HepG2 (cell line): ENCODE results near the gene KLF9. TPM values are rescaled to one million over a fixed set of nuclear protein-coding genes. Genes with fewer than 3 reads are reported as not detected.
A peak's percentile ranks its signal among the peaks of the same experiment; 100 is the strongest.

ENCODE experiments used
- ATAC-seq: fragments of 200-7000 bp; cut with Tn5 transposase; 3 replicates; pipeline ENCODE4 v1.9.1; 2020; ENCODE audit warnings: mild to moderate bottlenecking, moderate library complexity
- BruUV-seq: library from RNA; stranded (reverse); fragments of 400-500 nt; replicated peaks from 2 replicates; lab custom pipeline; 2021; lab: Mats Ljungman, UMichigan
- CTCF ChIA-PET: fragments of 300-600 bp; formaldehyde crosslinking; extraction: SDS; loops from one replicate; lab custom pipeline; 2021; ENCODE audit warnings: low total read pairs, inconsistent platforms, low intra/inter-chr PET ratio; lab: Yijun Ruan, JAX
- POLR2A ChIA-PET: fragments of 350-600 bp; sonication (Branson Sonifier 250); formaldehyde crosslinking; loops from one replicate; lab custom pipeline; 2020; ENCODE audit warnings: antibody characterized with exemption, inconsistent platforms; lab: Yijun Ruan, JAX
- DNase-seq: peaks from one replicate; pipeline ENCODE4 v3.0.0-alpha.2; 2015; ENCODE audit warnings: low spot score
- FAIRE-seq: peaks from 3 replicates; lab custom pipeline; 2011; peaks lifted over from hg19 to GRCh38; lab: Jason Lieb, UNC
- H2AFZ ChIP-seq: one replicate; pipeline ENCODE4 v1.6.1; 2011; ENCODE audit warnings: low read length, inconsistent platforms
- H3K27ac ChIP-seq: fragments of 300-600 bp; 3 replicates; pipeline ENCODE4 v1.8.0; 2011; ENCODE audit warnings: mixed run types, mild to moderate bottlenecking, mixed read lengths, low read length, inconsistent platforms; ENCODE audit not compliant: insufficient read depth; ENCODE audit errors: extremely low read length
- H3K27me3 ChIP-seq, 2 experiments: fragments of 200-600 bp in 1 of 2; 2 replicates in 1 of 2; 3 replicates in 1 of 2; pipeline versions ENCODE4 v1.6.0 to v1.8.0; 2011; ENCODE audit warnings: low read length in 2 of 2, mild to moderate bottlenecking in 2 of 2, moderate library complexity in 2 of 2, inconsistent platforms in 1 of 2; ENCODE audit not compliant: insufficient read depth in 2 of 2, control insufficient read depth in 1 of 2
- H3K36me3 ChIP-seq, 2 experiments: fragments of 200-600 bp in 1 of 2; replicated peaks in 1 of 2; 2 replicates in 1 of 2; 3 replicates in 1 of 2; pipeline versions ENCODE4 v1.5.1 to v1.8.0; 2011; ENCODE audit warnings: low read length in 2 of 2, inconsistent platforms in 1 of 2; ENCODE audit not compliant: insufficient read depth in 2 of 2, control insufficient read depth in 1 of 2
- H3K4me1 ChIP-seq: 2 replicates; pipeline ENCODE4 v1.5.1; 2012; ENCODE audit warnings: low read length, inconsistent platforms; ENCODE audit not compliant: insufficient read depth
- H3K4me2 ChIP-seq: 2 replicates; pipeline ENCODE4 v1.6.0; 2011; ENCODE audit warnings: low read depth, low read length, inconsistent platforms
- H3K4me3 ChIP-seq, 3 experiments: fragments of 200-600 bp in 1 of 3; sonication (generic), shearing (Covaris generic) in 1 of 3; replicated peaks in 1 of 3; 2 replicates each; pipeline ENCODE4 v1.5.1; 2011 to 2016; ENCODE audit warnings: low read length in 3 of 3, inconsistent platforms in 2 of 3, low read depth in 2 of 3, mild to moderate bottlenecking in 2 of 3, control low read depth in 1 of 3, mixed read lengths in 1 of 3; ENCODE audit not compliant: insufficient read depth in 1 of 3
- H3K79me2 ChIP-seq: one replicate; pipeline ENCODE4 v1.6.1; 2011; ENCODE audit warnings: low read length, inconsistent platforms; ENCODE audit not compliant: insufficient read depth
- H3K9ac ChIP-seq: 2 replicates; pipeline ENCODE4 v1.6.0; 2011; ENCODE audit warnings: mild to moderate bottlenecking, low read depth, low read length, inconsistent platforms; ENCODE audit not compliant: insufficient read depth
- H3K9me3 ChIP-seq: 2 replicates; pipeline ENCODE4 v1.5.1; 2012; ENCODE audit warnings: mild to moderate bottlenecking, low read length
- H4K20me1 ChIP-seq: 2 replicates; pipeline ENCODE4 v1.6.0; 2011; ENCODE audit warnings: inconsistent platforms, mild to moderate bottlenecking, low read length, moderate library complexity; ENCODE audit not compliant: insufficient read depth
- SMC3 ChIP-seq: IDR thresholded peaks from 2 replicates; pipeline ENCODE4 v1.6.1; 2011; ENCODE audit warnings: low read length, improper control_type of control experiment
- STAG1 ChIP-seq: sonication (generic); formaldehyde crosslinking; IDR thresholded peaks from 2 replicates; pipeline ENCODE4 v1.4.0; 2020; ENCODE audit warnings: missing genetic modification reagents
- ZSCAN9 ChIP-seq: IDR thresholded peaks from 2 replicates; pipeline ENCODE4 v1.6.1; 2016; ENCODE audit warnings: borderline replicate concordance
- WGBS: methylation state at CpG from one replicate; pipeline ENCODE4 v1.1.6; 2017; ENCODE audit warnings: low lambda C conversion rate; 5-methylcytosine and 5-hydroxymethylcytosine counted together
- in situ Hi-C: cut with HindIII; loops from 2 replicates; pipeline ENCODE4 v1.10.0; 2017; ENCODE audit warnings: low pct_unique_long_range_greater_than_20kb; ENCODE audit not compliant: extremely low pct_ligation_motif_present
- intact Hi-C: fragments of 100-400 bp; cut with micrococcal nuclease; formaldehyde crosslinking; loops from one replicate; pipeline ENCODE4 v1.10.0; 2022; ENCODE audit not compliant: unreplicated experiment
- polyA plus RNA-seq, 8 experiments: library from polyadenylated mRNA; depleted of rRNA in 3 of 8; stranded (reverse) in 7 of 8; unstranded in 1 of 8; fragments of >200 nt; fragmentation: Illumina TruSeq in 4 of 8; extraction: Trizol in 4 of 8; gene quantifications; 2 replicates each; pipeline versions ENCODE4 v1.2.1 to v1.2.3, GENCODE V29; 2011 to 2016; ENCODE audit warnings: low read depth in 4 of 8, missing spikeins in 1 of 8, mixed read lengths in 1 of 8; ENCODE audit not compliant: insufficient read depth in 1 of 8
- total RNA-seq, 5 experiments: library from RNA; depleted of rRNA; stranded (reverse); fragments of >200 nt; fragmentation: Illumina TruSeq; extraction: Trizol; gene quantifications; 2 replicates each; pipeline ENCODE4 v1.2.3, GENCODE V29; 2016; ENCODE audit warnings: low read depth in 1 of 5
- TF ChIP-seq, protein P1 (sequence below): sonication (generic); formaldehyde crosslinking; IDR thresholded peaks from 2 replicates; pipeline ENCODE4 v1.5.0; 2020; ENCODE audit warnings: mild to moderate bottlenecking, missing genetic modification reagents, moderate library complexity

The KLF9 gene
- total and polyA plus RNA-seq, 2 of the 13 experiments (the other 11 are each of a cell fraction or from before 2014, with no cell fraction given), result 5.7 to 7.2 TPM

DNA sequence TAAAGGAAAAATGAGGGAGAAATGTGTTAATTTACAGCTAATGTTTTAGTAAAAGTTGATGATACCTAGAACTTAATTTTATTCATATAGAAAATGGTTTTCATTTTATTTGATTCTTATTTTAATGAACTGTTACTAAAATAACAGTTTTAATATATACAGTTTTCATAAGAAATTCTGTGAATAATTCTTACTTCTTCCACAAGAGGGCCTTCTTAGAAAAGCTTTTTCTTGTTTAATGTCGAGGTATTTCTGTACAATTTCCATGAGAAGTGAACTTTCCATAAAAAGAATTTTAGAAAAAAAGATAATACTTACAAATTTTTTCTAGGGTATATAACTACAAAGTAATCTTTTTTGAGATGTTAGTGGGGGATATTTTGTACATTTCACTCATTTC is 73.9 kb downstream of the KLF9 start:
- Histone ChIP-seq H3K9ac (no peak overlapping the region), H4K20me1 (no peaks in the 10 kb centered on the region), H2AFZ (no peak overlapping the region), H3K27ac (no peak overlapping the region), H3K27me3 (no peaks in the 10 kb centered on the region), H3K4me1 (no peaks in the 10 kb centered on the region), H3K36me3 (peaks cover 0 to 10% of the 10 kb centered on the region in 2 experiments; a peak in 1 of 5 replicates), H3K79me2 (no peaks in the 10 kb centered on the region), H3K4me2 (no peak overlapping the region), H3K9me3 (no peaks in the 10 kb centered on the region), H3K4me3 (no peak overlapping the region)
- TF ChIP-seq, protein P1, sequence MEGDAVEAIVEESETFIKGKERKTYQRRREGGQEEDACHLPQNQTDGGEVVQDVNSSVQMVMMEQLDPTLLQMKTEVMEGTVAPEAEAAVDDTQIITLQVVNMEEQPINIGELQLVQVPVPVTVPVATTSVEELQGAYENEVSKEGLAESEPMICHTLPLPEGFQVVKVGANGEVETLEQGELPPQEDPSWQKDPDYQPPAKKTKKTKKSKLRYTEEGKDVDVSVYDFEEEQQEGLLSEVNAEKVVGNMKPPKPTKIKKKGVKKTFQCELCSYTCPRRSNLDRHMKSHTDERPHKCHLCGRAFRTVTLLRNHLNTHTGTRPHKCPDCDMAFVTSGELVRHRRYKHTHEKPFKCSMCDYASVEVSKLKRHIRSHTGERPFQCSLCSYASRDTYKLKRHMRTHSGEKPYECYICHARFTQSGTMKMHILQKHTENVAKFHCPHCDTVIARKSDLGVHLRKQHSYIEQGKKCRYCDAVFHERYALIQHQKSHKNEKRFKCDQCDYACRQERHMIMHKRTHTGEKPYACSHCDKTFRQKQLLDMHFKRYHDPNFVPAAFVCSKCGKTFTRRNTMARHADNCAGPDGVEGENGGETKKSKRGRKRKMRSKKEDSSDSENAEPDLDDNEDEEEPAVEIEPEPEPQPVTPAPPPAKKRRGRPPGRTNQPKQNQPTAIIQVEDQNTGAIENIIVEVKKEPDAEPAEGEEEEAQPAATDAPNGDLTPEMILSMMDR (CRISPR knock-in tag), result 0 out of 2 replicates have a peak, but pooled peaks have one; percentile 14
- TF ChIP-seq ZSCAN9 (CRISPR knock-in tag), result no peak
- peak; percentile 54 for TF ChIP-seq SMC3
- peak; percentile 50 for TF ChIP-seq STAG1 (CRISPR knock-in tag)
- POLR2A ChIA-PET, result interaction anchor here (1.0 kb wide), 1 partner anchor 144 kb away, joined by 3 read pairs; no protein-coding TSS in a partner anchor
- CTCF ChIA-PET, result interaction anchor here (1.1 to 2.3 kb wide), 4 partner anchors 51 to 262 kb away, joined by 3 to 29 read pairs (median 8); no protein-coding TSS in a partner anchor
- DNase-seq, result peak; percentile 3
- in situ Hi-C loops (no loop called here), intact Hi-C loops (loop anchor here (1.0 kb wide), 2 partner anchors 144 to 262 kb away; no protein-coding TSS in a partner anchor)
- no peak for FAIRE-seq
- no peak for ATAC-seq
- 40% methylated on average over 1 of the region's 1 CpG for WGBS
- BruUV-seq, result no TSS peak

Other genes starting within 250 kb of the KLF9 start
- gene SMC5, start 155.7 kb downstream of the KLF9 start, total RNA-seq (2016; rRNA removed; fragmentation: Illumina TruSeq; extraction: Trizol), result 26.7 and 29.4 TPM in 2 replicates
- 7.2 TPM in 2 replicates for gene SMC5, start 155.7 kb downstream of the KLF9 start, polyA plus RNA-seq (2011; rRNA removed)